OCI-LY7 (cell line): ENCODE measurements around the gene POPDC3. TPM values are rescaled to one million over a fixed set of nuclear protein-coding genes. Genes with fewer than 3 reads are reported as not detected.

Experiments
- BruUV-seq: library from RNA; stranded (reverse); fragments of 400-500 nt; replicated peaks from 2 replicates; lab custom pipeline; 2021; lab: Mats Ljungman, UMichigan
- CTCF ChIA-PET: fragments of 300-600 bp; sonication (Branson Sonifier 250); formaldehyde crosslinking; loops from one replicate; lab custom pipeline; 2022; ENCODE audit warnings: antibody characterized with exemption; ENCODE audit not compliant: unreplicated experiment; lab: Charles Lee
- POLR2A ChIA-PET: fragments of 300-600 bp; sonication (Branson Sonifier 250); formaldehyde crosslinking; loops from one replicate; lab custom pipeline; 2022; ENCODE audit warnings: antibody characterized with exemption; lab: Charles Lee
- DNase-seq: peaks from one replicate; pipeline ENCODE4 v3.0.0-alpha.2; 2015; ENCODE audit warnings: low spot score
- H2AFZ ChIP-seq: fragments of 200-600 bp; sonication (generic), shearing (Covaris generic); 2 replicates; pipeline ENCODE4 v1.6.1; 2014; ENCODE audit warnings: mild to moderate bottlenecking, antibody characterized with exemption, low read length, moderate library complexity
- H3K27ac ChIP-seq: fragments of 200-600 bp; sonication (generic); 2 replicates; pipeline ENCODE4 v1.5.1; 2014; ENCODE audit warnings: mixed run types, low read depth, mild to moderate bottlenecking, moderate library complexity, low read length, inconsistent platforms; ENCODE audit not compliant: poor library complexity, severe bottlenecking
- H3K36me3 ChIP-seq: fragments of 200-600 bp; sonication (generic); 2 replicates; pipeline ENCODE4 v1.6.1; 2014; ENCODE audit warnings: mild to moderate bottlenecking, antibody characterized with exemption, low read length, moderate library complexity, mixed read lengths; ENCODE audit not compliant: insufficient read depth
- H3K4me1 ChIP-seq: fragments of 200-600 bp; sonication (generic); 2 replicates; pipeline ENCODE4 v1.5.1; 2014; ENCODE audit warnings: mild to moderate bottlenecking, low read length; ENCODE audit not compliant: insufficient read depth, poor library complexity, severe bottlenecking
- H3K4me2 ChIP-seq: fragments of 200-600 bp; sonication (generic); 2 replicates; pipeline ENCODE4 v1.6.1; 2014; ENCODE audit warnings: mild to moderate bottlenecking, low read length
- H3K4me3 ChIP-seq: fragments of 200-600 bp; sonication (generic); 2 replicates; pipeline ENCODE4 v1.5.1; 2014; ENCODE audit warnings: mild to moderate bottlenecking, low read depth, low read length; ENCODE audit not compliant: poor library complexity, severe bottlenecking
- H3K79me2 ChIP-seq: fragments of 200-600 bp; sonication (generic); 2 replicates; pipeline ENCODE4 v1.6.1; 2016; ENCODE audit warnings: low read depth, mild to moderate bottlenecking, low read length, moderate library complexity, mixed read lengths; ENCODE audit not compliant: insufficient read depth
- H3K9me2 ChIP-seq: fragments of 200-600 bp; sonication (generic); 2 replicates; pipeline ENCODE4 v1.6.1; 2016; ENCODE audit warnings: mild to moderate bottlenecking, low read length, mixed read lengths; ENCODE audit not compliant: insufficient read depth
- H3K9me3 ChIP-seq: fragments of 200-600 bp; sonication (generic); 2 replicates; pipeline ENCODE4 v1.6.1; 2014; ENCODE audit warnings: mild to moderate bottlenecking, mixed run types, low read length, mixed read lengths
- H4K20me1 ChIP-seq: fragments of 200-600 bp; sonication (generic); 2 replicates; pipeline ENCODE4 v1.6.1; 2014; ENCODE audit warnings: mild to moderate bottlenecking, antibody characterized with exemption, low read length, moderate library complexity, mixed read lengths; ENCODE audit not compliant: insufficient read depth
- CTCF ChIP-seq: fragments of 200-600 bp; sonication (generic); conservative IDR thresholded peaks from 2 replicates; pipeline ENCODE4 v1.5.1; 2014; ENCODE audit warnings: mild to moderate bottlenecking, antibody characterized with exemption, low read length, moderate library complexity, mixed read lengths
- EZH2phosphoT487 ChIP-seq: fragments of 200-600 bp; sonication (generic); IDR thresholded peaks from 2 replicates; pipeline ENCODE4 v1.6.1; 2018; ENCODE audit warnings: low read depth, borderline replicate concordance, mild to moderate bottlenecking, mixed run types, antibody characterized with exemption, low read length, moderate library complexity, mixed read lengths
- intact Hi-C: fragments of 100-400 bp; cut with micrococcal nuclease; formaldehyde crosslinking; loops from one replicate; pipeline ENCODE4 v1.10.0; 2022; ENCODE audit not compliant: unreplicated experiment
- total RNA-seq, 2 experiments: library from RNA; depleted of rRNA in 1 of 2; stranded (reverse); fragments of >200 nt in 1 of 2; shearing (Covaris generic) in 1 of 2; gene quantifications; 2 replicates each; pipeline ENCODE4 v1.2.3, GENCODE V29; 2014 to 2022

The POPDC3 gene
- total RNA-seq, 2 experiments from 2014 or later = not detected

DNA sequence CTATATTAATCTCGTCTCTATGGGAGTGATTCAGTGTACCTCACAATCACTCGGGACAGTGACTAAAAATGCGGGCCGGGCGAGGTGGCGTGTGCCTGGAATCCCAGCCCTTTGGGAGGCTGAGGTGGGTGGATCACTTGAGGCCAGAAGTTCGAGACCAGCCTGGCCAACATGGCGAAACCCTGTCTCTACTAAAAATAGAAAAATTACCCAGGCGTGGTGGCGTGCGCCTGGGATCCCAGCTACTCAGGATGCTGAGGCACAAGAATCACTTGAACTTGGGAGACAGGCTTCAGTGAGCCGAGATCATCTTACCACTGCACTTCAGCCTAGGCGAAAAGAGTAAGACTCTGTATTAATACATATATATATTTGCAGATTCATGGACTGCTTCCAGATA, 17.4 kb downstream of the POPDC3 start:
- Histone ChIP-seq H3K79me2 (no peaks in the 10 kb centered on the region), H3K4me2 (no peak overlapping the region), H3K4me1 (no peaks in the 10 kb centered on the region), H4K20me1 (no peaks in the 10 kb centered on the region), H3K4me3 (no peak overlapping the region), H3K9me3 (no peaks in the 10 kb centered on the region), H3K9me2 (no peaks in the 10 kb centered on the region), H3K36me3 (no peaks in the 10 kb centered on the region), H3K27ac (no peak overlapping the region), H2AFZ (no peak overlapping the region)
- TF ChIP-seq CTCF (no peak), EZH2phosphoT487 (no peak)
- intact Hi-C loops = no loop called here
- POLR2A ChIA-PET = interaction anchor here (1.2 kb wide), 1 partner anchor 52 kb away, joined by 3 read pairs; no protein-coding TSS in a partner anchor
- CTCF ChIA-PET = no interaction called here
- no TSS peak for BruUV-seq
- DNase-seq = no peak

- no peak overlapping the region for H3K4me3 ChIP-seq
- H3K27ac ChIP-seq = no peak overlapping the region
- H2AFZ ChIP-seq = no peak overlapping the region
- H3K9me2 ChIP-seq = no peaks in the 10 kb centered on the region
- H3K36me3 ChIP-seq = no peaks in the 10 kb centered on the region
- TF ChIP-seq EZH2phosphoT487 (no peak), CTCF (no peak)
- no peak overlapping the region for H3K4me2 ChIP-seq
- no peaks in the 10 kb centered on the region for H4K20me1 ChIP-seq
- ChIA-PET CTCF (no interaction called here), POLR2A (interaction anchor here (1.2 kb wide), 1 partner anchor 51 kb away, joined by 3 read pairs; no protein-coding TSS in a partner anchor)
- BruUV-seq = no TSS peak
- no peak for DNase-seq
- H3K4me1 ChIP-seq = no peaks in the 10 kb centered on the region
- intact Hi-C loops = no loop called here
- H3K9me3 ChIP-seq = no peaks in the 10 kb centered on the region
- H3K79me2 ChIP-seq = no peaks in the 10 kb centered on the region
These were observed 18.4 kb downstream of the POPDC3 start for GRCh38 chr6:105161421-105161820.

GRCh38 chr6:105153676-105154075, 26.1 kb downstream of the POPDC3 start:
- Histone ChIP-seq H3K9me3 (no peaks in the 10 kb centered on the region), H3K79me2 (no peaks in the 10 kb centered on the region), H2AFZ (no peak overlapping the region), H3K36me3 (no peaks in the 10 kb centered on the region), H3K4me3 (no peak overlapping the region), H3K9me2 (no peaks in the 10 kb centered on the region), H3K27ac (no peak overlapping the region), H4K20me1 (no peaks in the 10 kb centered on the region), H3K4me1 (no peaks in the 10 kb centered on the region), H3K4me2 (no peak overlapping the region)
- BruUV-seq = no TSS peak
- intact Hi-C loops = no loop called here
- TF ChIP-seq EZH2phosphoT487 (no peak), CTCF (no peak)
- CTCF ChIA-PET = no interaction called here
- POLR2A ChIA-PET = interaction anchor here (0.8 kb wide), 1 partner anchor 12 kb away, joined by 3 read pairs; no protein-coding TSS in a partner anchor
- DNase-seq = no peak
